GM18520 (cell line): ENCODE data around the gene IDH3G.
"Not testable (repeated sequence)": the region's sequence is repeated elsewhere in the genome, so short reads cannot be mapped to it uniquely, and the experiment has no call there.

Source experiments
- ATAC-seq: cut with Tn5 transposase; IDR thresholded peaks from one replicate; pipeline ENCODE4 v1.9.1; 2021; ENCODE audit not compliant: unreplicated experiment

IDH3G gene

GRCh38 chrX:153794018-153794896, at the start of gene IDH3G, which contains the start of gene SSR4:
Gene IDH3G, minus strand, starts transcription at chrX:153794375. Its CDS starts 49 bp downstream, at chrX:153794326.
Gene SSR4, plus strand, starts transcription at chrX:153794668. Its CDS starts 20 bp downstream, at chrX:153794688.
- ATAC-seq, result peak; percentile 84

- ATAC-seq, result no peak
These were observed 42.7 kb upstream of the IDH3G start for GRCh38 chrX:153836921-153837320.

- no peak for ATAC-seq
These were observed 38.6 kb upstream of the IDH3G start for GRCh38 chrX:153832728-153833127.

GRCh38 chrX:153831429-153832150, 37.4 kb upstream of the IDH3G start:
- ATAC-seq, result no peak

GRCh38 chrX:153830640-153831428, 36.7 kb upstream of the IDH3G start:
- no peak for ATAC-seq

GRCh38 chrX:153829799-153830639, 35.8 kb upstream of the IDH3G start, which contains the start of gene PDZD4:
Gene PDZD4, minus strand, starts transcription at chrX:153830544. Its CDS starts 246 bp downstream, at chrX:153830298.
- ATAC-seq, result no peak

- no peak for ATAC-seq
These were observed 35.3 kb upstream of the IDH3G start for GRCh38 chrX:153829549-153829798.

GRCh38 chrX:153828723-153829548, 34.8 kb upstream of the IDH3G start:
- ATAC-seq, result no peak

GRCh38 chrX:153828308-153828707, 34.1 kb upstream of the IDH3G start:
- no peak for ATAC-seq

- ATAC-seq, result no peak
These were observed 33.7 kb upstream of the IDH3G start for GRCh38 chrX:153827903-153828302.

GRCh38 chrX:153827016-153827415, 32.8 kb upstream of the IDH3G start:
- no peak for ATAC-seq

GRCh38 chrX:153825042-153825441, 30.9 kb upstream of the IDH3G start:
- ATAC-seq, result no peak

- no peak for ATAC-seq
These were observed 30.2 kb upstream of the IDH3G start for GRCh38 chrX:153824348-153824747.

GRCh38 chrX:153821066-153821465, 26.9 kb upstream of the IDH3G start:
- no peak for ATAC-seq

- ATAC-seq, result no peak
These were observed 26.4 kb upstream of the IDH3G start for GRCh38 chrX:153820601-153821000.

GRCh38 chrX:153819384-153820040, 25.3 kb upstream of the IDH3G start:
- no peak for ATAC-seq

- no peak for ATAC-seq
These were observed 24.6 kb upstream of the IDH3G start for GRCh38 chrX:153818571-153819383.

- not testable (repeated sequence) for ATAC-seq
These were observed 23.9 kb upstream of the IDH3G start for GRCh38 chrX:153818064-153818463.
